H7 (cell line): Measurements from ENCODE around the gene EHBP1. TPM values are rescaled to one million over a fixed set of nuclear protein-coding genes. Genes with fewer than 3 reads are reported as not detected.

ENCODE experiments used
- DNase-seq: peaks from one replicate; pipeline ENCODE4 v3.0.0; 2012
- H3K27me3 ChIP-seq: 2 replicates; pipeline ENCODE4 v1.6.0; 2011; ENCODE audit warnings: mild to moderate bottlenecking, low read length; ENCODE audit not compliant: control insufficient read depth, insufficient read depth
- H3K36me3 ChIP-seq: replicated peaks from 2 replicates; pipeline ENCODE4 v1.5.1; 2011; ENCODE audit warnings: low read length; ENCODE audit not compliant: control insufficient read depth, insufficient read depth
- H3K4me3 ChIP-seq: 2 replicates; pipeline ENCODE4 v1.5.1; 2011; ENCODE audit warnings: low read depth, mild to moderate bottlenecking, control low read depth, low read length, moderate library complexity; ENCODE audit not compliant: insufficient read depth
- total RNA-seq: library from RNA; depleted of rRNA; stranded (reverse); fragments of >200 nt; shearing (Covaris generic); gene quantifications from 2 replicates; pipeline ENCODE4 v1.2.3, GENCODE V29; 2014

The EHBP1 gene
- total RNA-seq, 1 experiment from 2014 or later: 13.0 TPM

- Histone ChIP-seq H3K4me3 (no peak overlapping the region), H3K27me3 (no peaks in the 10 kb centered on the region; the same call in 1 of the 2 replicates), H3K36me3 (no peaks in the 10 kb centered on the region)
- DNase-seq: no peak
These were observed 332.5 kb downstream of the EHBP1 start for GRCh38 chr2:63038034-63038433.

- no peak for DNase-seq
- peaks cover 7% of the 10 kb centered on the region for H3K27me3 ChIP-seq
- no peak overlapping the region for H3K4me3 ChIP-seq
- H3K36me3 ChIP-seq: no peaks in the 10 kb centered on the region
These were observed 335.1 kb downstream of the EHBP1 start for GRCh38 chr2:63040586-63040985.

- no peak for DNase-seq
- Histone ChIP-seq H3K27me3 (peaks cover 17% of the 10 kb centered on the region), H3K4me3 (no peak overlapping the region), H3K36me3 (no peaks in the 10 kb centered on the region)
These were observed 336.1 kb downstream of the EHBP1 start for GRCh38 chr2:63041592-63041991.

- peaks cover 48% of the 10 kb centered on the region for H3K27me3 ChIP-seq
- DNase-seq: peak; percentile 76
- H3K36me3 ChIP-seq: no peaks in the 10 kb centered on the region
- H3K4me3 ChIP-seq: peak overlapping the region; percentile 10; the same call in 1 of the 2 replicates
These were observed 339.1 kb downstream of the EHBP1 start for GRCh38 chr2:63044362-63045327.

GRCh38 chr2:63046552-63046951, 341.0 kb downstream of the EHBP1 start:
- Histone ChIP-seq H3K27me3 (peaks cover 63% of the 10 kb centered on the region), H3K36me3 (no peaks in the 10 kb centered on the region), H3K4me3 (no peak overlapping the region)
- peak; percentile 27 for DNase-seq

- Histone ChIP-seq H3K36me3 (no peaks in the 10 kb centered on the region), H3K27me3 (peaks cover 67% of the 10 kb centered on the region), H3K4me3 (peak overlapping the region; percentile 45; the same call in 1 of the 2 replicates)
- DNase-seq: no peak
These were observed 341.4 kb downstream of the EHBP1 start for GRCh38 chr2:63046961-63047320.

GRCh38 chr2:63047321-63048279, 342.1 kb downstream of the EHBP1 start:
- peak overlapping the region; percentile 45 for H3K4me3 ChIP-seq
- H3K27me3 ChIP-seq: peaks cover 74% of the 10 kb centered on the region
- no peaks in the 10 kb centered on the region for H3K36me3 ChIP-seq
- DNase-seq: peak; percentile 74

- peak; percentile 84 for DNase-seq
- Histone ChIP-seq H3K27me3 (peaks cover 83% of the 10 kb centered on the region), H3K4me3 (peak overlapping the region; percentile 45), H3K36me3 (no peaks in the 10 kb centered on the region)
These were observed 343.1 kb downstream of the EHBP1 start for GRCh38 chr2:63048367-63049171.

- Histone ChIP-seq H3K4me3 (peak overlapping the region; percentile 62), H3K27me3 (peaks cover 91% of the 10 kb centered on the region), H3K36me3 (no peaks in the 10 kb centered on the region)
- DNase-seq: peak; percentile 77
These were observed 343.9 kb downstream of the EHBP1 start for GRCh38 chr2:63049211-63049969.

GRCh38 chr2:63049970-63050333, 344.4 kb downstream of the EHBP1 start:
- Histone ChIP-seq H3K27me3 (peaks cover 96% of the 10 kb centered on the region), H3K4me3 (peak overlapping the region; percentile 62), H3K36me3 (no peaks in the 10 kb centered on the region)
- DNase-seq: peak; percentile 89

GRCh38 chr2:63050334-63051041, 345.0 kb downstream of the EHBP1 start, which contains the start of gene OTX1:
Gene OTX1 (plus strand): TSS chr2:63050830. CDS start chr2:63052991, 2,161 bp downstream.
- DNase-seq: peak; percentile 98
- peak within 1 kb of the TSS; percentile 62 for H3K4me3 ChIP-seq
- no peaks in the 10 kb centered on the region for H3K36me3 ChIP-seq
- H3K27me3 ChIP-seq: peaks cover 96% of the 10 kb centered on the region

GRCh38 chr2:63051042-63051794, 345.7 kb downstream of the EHBP1 start:
- Histone ChIP-seq H3K36me3 (no peaks in the 10 kb centered on the region), H3K4me3 (peak overlapping the region; percentile 60), H3K27me3 (peaks cover 96% of the 10 kb centered on the region)
- peak; percentile 85 for DNase-seq
